ENCODE data around the gene MYOM1.

MYOM1 gene

GRCh38 chr18:3150688-3151087, 69.1 kb downstream of the MYOM1 start:
- no peak for DNase-seq (ENCODE audit: low read depth)

- DNase-seq (ENCODE audit: low read depth) = no peak
These were observed 69.5 kb downstream of the MYOM1 start for GRCh38 chr18:3150274-3150673.

GRCh38 chr18:3148930-3149535, 70.7 kb downstream of the MYOM1 start:
- no peak for DNase-seq (ENCODE audit: low read depth)

GRCh38 chr18:3147935-3148554, 71.7 kb downstream of the MYOM1 start:
- DNase-seq (ENCODE audit: low read depth) = no peak

GRCh38 chr18:3140986-3141639, 78.7 kb downstream of the MYOM1 start:
- no peak for DNase-seq (ENCODE audit: low read depth)

GRCh38 chr18:3140342-3140741, 79.4 kb downstream of the MYOM1 start:
- DNase-seq (ENCODE audit: low read depth) = no peak

- DNase-seq (ENCODE audit: low read depth) = no peak
These were observed 80.4 kb downstream of the MYOM1 start for GRCh38 chr18:3139406-3139805.

GRCh38 chr18:3138274-3138975, 81.3 kb downstream of the MYOM1 start:
- DNase-seq (ENCODE audit: low read depth) = no peak

- DNase-seq (ENCODE audit: low read depth) = no peak
These were observed 84.2 kb downstream of the MYOM1 start for GRCh38 chr18:3135536-3135935.

- no peak for DNase-seq (ENCODE audit: low read depth)
These were observed 87.1 kb downstream of the MYOM1 start for GRCh38 chr18:3132700-3133099.

GRCh38 chr18:3130344-3130743, 89.4 kb downstream of the MYOM1 start:
- no peak for DNase-seq (ENCODE audit: low read depth)

GRCh38 chr18:3129053-3129864, 90.5 kb downstream of the MYOM1 start:
- DNase-seq (ENCODE audit: low read depth) = peak; percentile 77

- no peak for DNase-seq (ENCODE audit: low read depth)
These were observed 93.2 kb downstream of the MYOM1 start for GRCh38 chr18:3126457-3127097.

GRCh38 chr18:3124822-3125221, 94.9 kb downstream of the MYOM1 start:
- DNase-seq (ENCODE audit: low read depth) = no peak

GRCh38 chr18:3122851-3123250, 96.9 kb downstream of the MYOM1 start:
- DNase-seq (ENCODE audit: low read depth) = no peak

- DNase-seq (ENCODE audit: low read depth) = no peak
These were observed 98.5 kb downstream of the MYOM1 start for GRCh38 chr18:3121259-3121658.

GRCh38 chr18:3120356-3120755, 99.4 kb downstream of the MYOM1 start:
- DNase-seq (ENCODE audit: low read depth) = no peak

- no peak for DNase-seq (ENCODE audit: low read depth)
These were observed 100.1 kb downstream of the MYOM1 start for GRCh38 chr18:3119401-3120341.

- no peak for DNase-seq (ENCODE audit: low read depth)
These were observed 101.4 kb downstream of the MYOM1 start for GRCh38 chr18:3118195-3119010.
